H9 (cell line): Measurements from ENCODE around the gene CGA. TPM values are rescaled to one million over a fixed set of nuclear protein-coding genes. Genes with fewer than 3 reads are reported as not detected.

Source experiments
- DNase-seq: peaks from one replicate; pipeline ENCODE4 v3.0.0-alpha.2; 2017
- H2AFZ ChIP-seq: one replicate; pipeline ENCODE4 v1.6.1; 2013; ENCODE audit warnings: mild to moderate bottlenecking, low read length, control low read depth, moderate library complexity
- H2AK5ac ChIP-seq: 2 replicates; pipeline ENCODE4 v1.6.1; 2013; ENCODE audit warnings: low read length, control low read depth, mixed read lengths; ENCODE audit not compliant: insufficient read length
- H2BK120ac ChIP-seq: one replicate; pipeline ENCODE4 v1.6.1; 2013; ENCODE audit warnings: low read depth, mild to moderate bottlenecking, low read length, control low read depth, inconsistent platforms; ENCODE audit not compliant: poor library complexity, severe bottlenecking
- H2BK12ac ChIP-seq: 2 replicates; pipeline ENCODE4 v1.6.1; 2013; ENCODE audit warnings: low read length, control low read depth, mixed read lengths, low read depth; ENCODE audit not compliant: insufficient read length
- H2BK15ac ChIP-seq: 2 replicates; pipeline ENCODE4 v1.6.1; 2013; ENCODE audit warnings: low read depth, low read length, control low read depth
- H2BK20ac ChIP-seq: one replicate; pipeline ENCODE4 v1.6.1; 2013; ENCODE audit warnings: low read depth, mild to moderate bottlenecking, low read length, control low read depth, inconsistent platforms; ENCODE audit not compliant: poor library complexity, severe bottlenecking
- H2BK5ac ChIP-seq: 2 replicates; pipeline ENCODE4 v1.6.1; 2013; ENCODE audit warnings: low read length, control low read depth, mixed read lengths; ENCODE audit not compliant: insufficient read length
- H3K14ac ChIP-seq: 2 replicates; pipeline ENCODE4 v1.6.1; 2013; ENCODE audit warnings: low read length, control low read depth; ENCODE audit not compliant: insufficient read depth
- H3K18ac ChIP-seq: 2 replicates; pipeline ENCODE4 v1.6.1; 2013; ENCODE audit warnings: low read depth, mild to moderate bottlenecking, mixed read lengths, low read length, control low read depth; ENCODE audit not compliant: insufficient read length
- H3K23ac ChIP-seq: 2 replicates; pipeline ENCODE4 v1.6.1; 2013; ENCODE audit warnings: low read length, control low read depth, mixed read lengths, low read depth; ENCODE audit not compliant: insufficient read length
- H3K23me2 ChIP-seq: 2 replicates; pipeline ENCODE4 v1.6.1; 2013; ENCODE audit warnings: low read depth, mild to moderate bottlenecking, mixed read lengths, low read length, control low read depth; ENCODE audit not compliant: insufficient read length, poor library complexity, severe bottlenecking
- H3K27ac ChIP-seq: 2 replicates; pipeline ENCODE4 v1.5.1; 2013; ENCODE audit warnings: low read length, control low read depth, mixed read lengths, low read depth; ENCODE audit not compliant: insufficient read length
- H3K27me3 ChIP-seq: 2 replicates; pipeline ENCODE4 v1.6.1; 2013; ENCODE audit warnings: low read length, control low read depth, inconsistent platforms; ENCODE audit not compliant: insufficient read depth
- H3K4ac ChIP-seq: 2 replicates; pipeline ENCODE4 v1.6.1; 2013; ENCODE audit warnings: low read depth, mild to moderate bottlenecking, control low read depth, inconsistent platforms, low read length, moderate library complexity
- H3K4me1 ChIP-seq: 2 replicates; pipeline ENCODE4 v1.6.1; 2013; ENCODE audit warnings: low read length, control low read depth, inconsistent platforms; ENCODE audit not compliant: insufficient read depth
- H3K4me2 ChIP-seq: 2 replicates; pipeline ENCODE4 v1.6.1; 2013; ENCODE audit warnings: low read length, control low read depth, mixed read lengths; ENCODE audit not compliant: insufficient read length, insufficient read depth
- H3K56ac ChIP-seq: 2 replicates; pipeline ENCODE4 v1.6.1; 2013; ENCODE audit warnings: low read depth, mild to moderate bottlenecking, mixed read lengths, low read length, control low read depth; ENCODE audit not compliant: insufficient read length
- H3K79me1 ChIP-seq: 2 replicates; pipeline ENCODE4 v1.6.1; 2013; ENCODE audit warnings: low read depth, mild to moderate bottlenecking, moderate library complexity, low read length, control low read depth, inconsistent platforms; ENCODE audit not compliant: insufficient read depth, poor library complexity, severe bottlenecking
- H3K79me2 ChIP-seq: 2 replicates; pipeline ENCODE4 v1.6.1; 2013; ENCODE audit warnings: low read length, control low read depth, inconsistent platforms; ENCODE audit not compliant: insufficient read depth
- H3K9ac ChIP-seq: 2 replicates; pipeline ENCODE4 v1.6.1; 2013; ENCODE audit warnings: low read length, control low read depth, mixed read lengths; ENCODE audit not compliant: insufficient read length; ENCODE audit errors: extremely low read depth
- H3K9me3 ChIP-seq: one replicate; pipeline ENCODE4 v1.6.1; 2013; ENCODE audit warnings: low read depth, low read length, inconsistent platforms; ENCODE audit not compliant: control insufficient read depth
- H3T11ph ChIP-seq: one replicate; pipeline ENCODE4 v1.6.1; 2013; ENCODE audit warnings: mild to moderate bottlenecking, low read length, control low read depth, inconsistent platforms
- H4K20me1 ChIP-seq: one replicate; pipeline ENCODE4 v1.6.1; 2013; ENCODE audit not compliant: control insufficient read depth, insufficient read length, insufficient read depth
- H4K5ac ChIP-seq: 2 replicates; pipeline ENCODE4 v1.6.1; 2013; ENCODE audit warnings: low read depth, mild to moderate bottlenecking, mixed read lengths, low read length, control low read depth; ENCODE audit not compliant: insufficient read length
- H4K8ac ChIP-seq: replicated peaks from 2 replicates; pipeline ENCODE4 v1.6.1; 2013; ENCODE audit warnings: low read length, control low read depth, mixed read lengths, low read depth; ENCODE audit not compliant: insufficient read length
- H4K91ac ChIP-seq: 2 replicates; pipeline ENCODE4 v1.6.1; 2013; ENCODE audit warnings: low read depth, mild to moderate bottlenecking, moderate library complexity, mixed read lengths, low read length, control low read depth; ENCODE audit not compliant: insufficient read length
- H3K27ac Mint-ChIP-seq, 3 experiments: 2 replicates in 2 of 3; 3 replicates in 1 of 3; pipeline ENCODE4 v1.8.0; 2020 to 2021; ENCODE audit warnings: mixed read lengths in 3 of 3, mild to moderate bottlenecking in 1 of 3, moderate library complexity in 1 of 3
- H3K27me3 Mint-ChIP-seq: 2 replicates; pipeline ENCODE4 v1.8.0; 2021; ENCODE audit warnings: low read depth, mild to moderate bottlenecking, moderate library complexity, mixed read lengths
- H3K36me3 Mint-ChIP-seq, 3 experiments: 2 replicates in 2 of 3; 3 replicates in 1 of 3; pipeline ENCODE4 v1.8.0; 2020 to 2021; ENCODE audit warnings: low read depth in 3 of 3, mixed read lengths in 3 of 3; ENCODE audit not compliant: insufficient read depth in 1 of 3
- H3K4me1 Mint-ChIP-seq, 2 experiments: 2 replicates each; pipeline ENCODE4 v1.8.0; 2020; ENCODE audit warnings: mixed read lengths in 2 of 2
- H3K4me3 Mint-ChIP-seq, 2 experiments: 2 replicates in 1 of 2; 3 replicates in 1 of 2; pipeline ENCODE4 v1.8.0; 2020 to 2021; ENCODE audit warnings: mild to moderate bottlenecking in 2 of 2, mixed read lengths in 2 of 2, moderate library complexity in 1 of 2
- H3K9me3 Mint-ChIP-seq, 2 experiments: 2 replicates in 1 of 2; 3 replicates in 1 of 2; pipeline ENCODE4 v1.8.0; 2020; ENCODE audit warnings: mild to moderate bottlenecking in 2 of 2, mixed read lengths in 2 of 2, moderate library complexity in 1 of 2
- WGBS: extraction: QIAGEN DNeasy Blood & Tissue Kit; methylation state at CpG from one replicate; pipeline ENCODE4 v1.1.7; 2013; ENCODE audit warnings: missing lambda C conversion rate, low lambda C conversion rate, mixed read lengths; ENCODE audit not compliant: insufficient read length; ENCODE audit errors: extremely low coverage; 5-methylcytosine and 5-hydroxymethylcytosine counted together
- total RNA-seq: library from RNA; stranded (reverse); gene quantifications from 2 replicates; pipeline ENCODE4 v1.2.1, GENCODE V29; 2021
- TF ChIP-seq, protein P1 (sequence below): fragments of 200-600 bp; sonication (generic); conservative IDR thresholded peaks from 3 replicates; pipeline ENCODE4 v1.8.0; 2021; ENCODE audit warnings: antibody characterized with exemption, mild to moderate bottlenecking

The CGA gene
- total RNA-seq, 1 experiment from 2014 or later, result not detected

DNA sequence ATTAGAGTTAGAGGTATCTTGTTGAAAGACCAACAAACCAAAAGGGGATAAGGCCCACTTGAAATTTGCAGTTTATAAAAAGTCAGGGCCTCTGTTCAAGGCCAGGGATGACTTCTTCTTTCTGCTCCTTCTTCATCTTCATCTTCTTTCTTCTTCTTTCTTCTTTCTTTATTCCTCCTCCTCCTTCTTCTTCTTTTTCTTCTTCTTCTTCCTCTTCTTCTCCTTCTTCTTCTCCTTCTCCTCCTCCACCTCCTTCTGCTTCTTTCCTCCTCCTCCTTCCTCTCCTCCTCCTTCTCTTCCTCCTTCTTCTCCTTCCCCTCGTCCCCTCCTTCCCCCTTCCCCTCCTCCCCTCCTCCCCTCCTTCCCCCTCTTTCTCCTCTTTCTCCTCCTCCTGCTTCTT lies 42.1 kb upstream of the CGA start:
- no peak overlapping the region for H3K56ac ChIP-seq
- no peak overlapping the region for H2BK20ac ChIP-seq
- peaks cover 16 to 23% of the 10 kb centered on the region in 2 experiments for H3K9me3 Mint-ChIP-seq
- H2BK120ac ChIP-seq, result no peak overlapping the region
- H3K18ac ChIP-seq, result no peak overlapping the region
- H2BK12ac ChIP-seq, result no peak overlapping the region
- H3K4me3 Mint-ChIP-seq, result no peak overlapping the region
- H3K79me2 ChIP-seq, result no peaks in the 10 kb centered on the region
- H2BK5ac ChIP-seq, result no peak overlapping the region
- H3K4me2 ChIP-seq, result no peak overlapping the region
- no peak overlapping the region for H3K27ac Mint-ChIP-seq
- no peak overlapping the region for H3K23ac ChIP-seq
- H3K9ac ChIP-seq, result no peak overlapping the region
- H3K9me3 ChIP-seq, result no peaks in the 10 kb centered on the region
- no peak overlapping the region for H4K91ac ChIP-seq
- no peak overlapping the region for H4K5ac ChIP-seq
- no peaks in the 10 kb centered on the region for H3K4me1 ChIP-seq
- peaks cover 8% of the 10 kb centered on the region for H3K27me3 Mint-ChIP-seq
- H3K23me2 ChIP-seq, result no peaks in the 10 kb centered on the region
- H2BK15ac ChIP-seq, result no peak overlapping the region
- no CpG with 5 or more reads among the region's 1 CpG for WGBS
- H4K20me1 ChIP-seq, result no peaks in the 10 kb centered on the region
- TF ChIP-seq, protein P1, sequence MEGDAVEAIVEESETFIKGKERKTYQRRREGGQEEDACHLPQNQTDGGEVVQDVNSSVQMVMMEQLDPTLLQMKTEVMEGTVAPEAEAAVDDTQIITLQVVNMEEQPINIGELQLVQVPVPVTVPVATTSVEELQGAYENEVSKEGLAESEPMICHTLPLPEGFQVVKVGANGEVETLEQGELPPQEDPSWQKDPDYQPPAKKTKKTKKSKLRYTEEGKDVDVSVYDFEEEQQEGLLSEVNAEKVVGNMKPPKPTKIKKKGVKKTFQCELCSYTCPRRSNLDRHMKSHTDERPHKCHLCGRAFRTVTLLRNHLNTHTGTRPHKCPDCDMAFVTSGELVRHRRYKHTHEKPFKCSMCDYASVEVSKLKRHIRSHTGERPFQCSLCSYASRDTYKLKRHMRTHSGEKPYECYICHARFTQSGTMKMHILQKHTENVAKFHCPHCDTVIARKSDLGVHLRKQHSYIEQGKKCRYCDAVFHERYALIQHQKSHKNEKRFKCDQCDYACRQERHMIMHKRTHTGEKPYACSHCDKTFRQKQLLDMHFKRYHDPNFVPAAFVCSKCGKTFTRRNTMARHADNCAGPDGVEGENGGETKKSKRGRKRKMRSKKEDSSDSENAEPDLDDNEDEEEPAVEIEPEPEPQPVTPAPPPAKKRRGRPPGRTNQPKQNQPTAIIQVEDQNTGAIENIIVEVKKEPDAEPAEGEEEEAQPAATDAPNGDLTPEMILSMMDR, result no peak
- no peaks in the 10 kb centered on the region for H3K79me1 ChIP-seq
- H3K4ac ChIP-seq, result no peak overlapping the region
- H3T11ph ChIP-seq, result no peak overlapping the region
- no peak overlapping the region for H3K27ac ChIP-seq
- DNase-seq, result no peak
- H2AFZ ChIP-seq, result no peak overlapping the region
- no peaks in the 10 kb centered on the region for H3K27me3 ChIP-seq
- H3K4me1 Mint-ChIP-seq, result peaks cover 6 to 9% of the 10 kb centered on the region in 2 experiments; a peak in 3 of 4 replicates
- no peak overlapping the region for H3K14ac ChIP-seq
- H2AK5ac ChIP-seq, result no peak overlapping the region
- H3K36me3 Mint-ChIP-seq, result peaks cover 1 to 24% (median 7%) of the 10 kb centered on the region in 3 experiments; a peak in 6 of 7 replicates
- H4K8ac ChIP-seq, result no peak overlapping the region
